H9 (cell line): Measurements from ENCODE around the gene ZNF292. TPM values are rescaled to one million over a fixed set of nuclear protein-coding genes. Genes with fewer than 3 reads are reported as not detected.

Source experiments
- DNase-seq: peaks from one replicate; pipeline ENCODE4 v3.0.0-alpha.2; 2017
- H2AFZ ChIP-seq: one replicate; pipeline ENCODE4 v1.6.1; 2013; ENCODE audit warnings: mild to moderate bottlenecking, low read length, control low read depth, moderate library complexity
- H2AK5ac ChIP-seq: 2 replicates; pipeline ENCODE4 v1.6.1; 2013; ENCODE audit warnings: low read length, control low read depth, mixed read lengths; ENCODE audit not compliant: insufficient read length
- H2BK120ac ChIP-seq: one replicate; pipeline ENCODE4 v1.6.1; 2013; ENCODE audit warnings: low read depth, mild to moderate bottlenecking, low read length, control low read depth, inconsistent platforms; ENCODE audit not compliant: poor library complexity, severe bottlenecking
- H2BK12ac ChIP-seq: 2 replicates; pipeline ENCODE4 v1.6.1; 2013; ENCODE audit warnings: low read length, control low read depth, mixed read lengths, low read depth; ENCODE audit not compliant: insufficient read length
- H2BK15ac ChIP-seq: 2 replicates; pipeline ENCODE4 v1.6.1; 2013; ENCODE audit warnings: low read depth, low read length, control low read depth
- H2BK20ac ChIP-seq: one replicate; pipeline ENCODE4 v1.6.1; 2013; ENCODE audit warnings: low read depth, mild to moderate bottlenecking, low read length, control low read depth, inconsistent platforms; ENCODE audit not compliant: poor library complexity, severe bottlenecking
- H2BK5ac ChIP-seq: 2 replicates; pipeline ENCODE4 v1.6.1; 2013; ENCODE audit warnings: low read length, control low read depth, mixed read lengths; ENCODE audit not compliant: insufficient read length
- H3K14ac ChIP-seq: 2 replicates; pipeline ENCODE4 v1.6.1; 2013; ENCODE audit warnings: low read length, control low read depth; ENCODE audit not compliant: insufficient read depth
- H3K18ac ChIP-seq: 2 replicates; pipeline ENCODE4 v1.6.1; 2013; ENCODE audit warnings: low read depth, mild to moderate bottlenecking, mixed read lengths, low read length, control low read depth; ENCODE audit not compliant: insufficient read length
- H3K23ac ChIP-seq: 2 replicates; pipeline ENCODE4 v1.6.1; 2013; ENCODE audit warnings: low read length, control low read depth, mixed read lengths, low read depth; ENCODE audit not compliant: insufficient read length
- H3K23me2 ChIP-seq: 2 replicates; pipeline ENCODE4 v1.6.1; 2013; ENCODE audit warnings: low read depth, mild to moderate bottlenecking, mixed read lengths, low read length, control low read depth; ENCODE audit not compliant: insufficient read length, poor library complexity, severe bottlenecking
- H3K27ac ChIP-seq: 2 replicates; pipeline ENCODE4 v1.5.1; 2013; ENCODE audit warnings: low read length, control low read depth, mixed read lengths, low read depth; ENCODE audit not compliant: insufficient read length
- H3K27me3 ChIP-seq: 2 replicates; pipeline ENCODE4 v1.6.1; 2013; ENCODE audit warnings: low read length, control low read depth, inconsistent platforms; ENCODE audit not compliant: insufficient read depth
- H3K4ac ChIP-seq: 2 replicates; pipeline ENCODE4 v1.6.1; 2013; ENCODE audit warnings: low read depth, mild to moderate bottlenecking, control low read depth, inconsistent platforms, low read length, moderate library complexity
- H3K4me1 ChIP-seq: 2 replicates; pipeline ENCODE4 v1.6.1; 2013; ENCODE audit warnings: low read length, control low read depth, inconsistent platforms; ENCODE audit not compliant: insufficient read depth
- H3K4me2 ChIP-seq: 2 replicates; pipeline ENCODE4 v1.6.1; 2013; ENCODE audit warnings: low read length, control low read depth, mixed read lengths; ENCODE audit not compliant: insufficient read length, insufficient read depth
- H3K56ac ChIP-seq: 2 replicates; pipeline ENCODE4 v1.6.1; 2013; ENCODE audit warnings: low read depth, mild to moderate bottlenecking, mixed read lengths, low read length, control low read depth; ENCODE audit not compliant: insufficient read length
- H3K79me1 ChIP-seq: 2 replicates; pipeline ENCODE4 v1.6.1; 2013; ENCODE audit warnings: low read depth, mild to moderate bottlenecking, moderate library complexity, low read length, control low read depth, inconsistent platforms; ENCODE audit not compliant: insufficient read depth, poor library complexity, severe bottlenecking
- H3K79me2 ChIP-seq: 2 replicates; pipeline ENCODE4 v1.6.1; 2013; ENCODE audit warnings: low read length, control low read depth, inconsistent platforms; ENCODE audit not compliant: insufficient read depth
- H3K9ac ChIP-seq: 2 replicates; pipeline ENCODE4 v1.6.1; 2013; ENCODE audit warnings: low read length, control low read depth, mixed read lengths; ENCODE audit not compliant: insufficient read length; ENCODE audit errors: extremely low read depth
- H3K9me3 ChIP-seq: one replicate; pipeline ENCODE4 v1.6.1; 2013; ENCODE audit warnings: low read depth, low read length, inconsistent platforms; ENCODE audit not compliant: control insufficient read depth
- H3T11ph ChIP-seq: one replicate; pipeline ENCODE4 v1.6.1; 2013; ENCODE audit warnings: mild to moderate bottlenecking, low read length, control low read depth, inconsistent platforms
- H4K20me1 ChIP-seq: one replicate; pipeline ENCODE4 v1.6.1; 2013; ENCODE audit not compliant: control insufficient read depth, insufficient read length, insufficient read depth
- H4K5ac ChIP-seq: 2 replicates; pipeline ENCODE4 v1.6.1; 2013; ENCODE audit warnings: low read depth, mild to moderate bottlenecking, mixed read lengths, low read length, control low read depth; ENCODE audit not compliant: insufficient read length
- H4K8ac ChIP-seq: replicated peaks from 2 replicates; pipeline ENCODE4 v1.6.1; 2013; ENCODE audit warnings: low read length, control low read depth, mixed read lengths, low read depth; ENCODE audit not compliant: insufficient read length
- H4K91ac ChIP-seq: 2 replicates; pipeline ENCODE4 v1.6.1; 2013; ENCODE audit warnings: low read depth, mild to moderate bottlenecking, moderate library complexity, mixed read lengths, low read length, control low read depth; ENCODE audit not compliant: insufficient read length
- H3K27ac Mint-ChIP-seq, 3 experiments: 2 replicates in 2 of 3; 3 replicates in 1 of 3; pipeline ENCODE4 v1.8.0; 2020 to 2021; ENCODE audit warnings: mixed read lengths in 3 of 3, mild to moderate bottlenecking in 1 of 3, moderate library complexity in 1 of 3
- H3K27me3 Mint-ChIP-seq: 2 replicates; pipeline ENCODE4 v1.8.0; 2021; ENCODE audit warnings: low read depth, mild to moderate bottlenecking, moderate library complexity, mixed read lengths
- H3K36me3 Mint-ChIP-seq, 3 experiments: 2 replicates in 2 of 3; 3 replicates in 1 of 3; pipeline ENCODE4 v1.8.0; 2020 to 2021; ENCODE audit warnings: low read depth in 3 of 3, mixed read lengths in 3 of 3; ENCODE audit not compliant: insufficient read depth in 1 of 3
- H3K4me1 Mint-ChIP-seq, 2 experiments: 2 replicates each; pipeline ENCODE4 v1.8.0; 2020; ENCODE audit warnings: mixed read lengths in 2 of 2
- H3K4me3 Mint-ChIP-seq, 2 experiments: 2 replicates in 1 of 2; 3 replicates in 1 of 2; pipeline ENCODE4 v1.8.0; 2020 to 2021; ENCODE audit warnings: mild to moderate bottlenecking in 2 of 2, mixed read lengths in 2 of 2, moderate library complexity in 1 of 2
- H3K9me3 Mint-ChIP-seq, 2 experiments: 2 replicates in 1 of 2; 3 replicates in 1 of 2; pipeline ENCODE4 v1.8.0; 2020; ENCODE audit warnings: mild to moderate bottlenecking in 2 of 2, mixed read lengths in 2 of 2, moderate library complexity in 1 of 2
- CTCF ChIP-seq: fragments of 200-600 bp; sonication (generic); conservative IDR thresholded peaks from 3 replicates; pipeline ENCODE4 v1.8.0; 2021; ENCODE audit warnings: antibody characterized with exemption, mild to moderate bottlenecking
- WGBS: extraction: QIAGEN DNeasy Blood & Tissue Kit; methylation state at CpG from one replicate; pipeline ENCODE4 v1.1.7; 2013; ENCODE audit warnings: missing lambda C conversion rate, low lambda C conversion rate, mixed read lengths; ENCODE audit not compliant: insufficient read length; ENCODE audit errors: extremely low coverage; 5-methylcytosine and 5-hydroxymethylcytosine counted together
- total RNA-seq: library from RNA; stranded (reverse); gene quantifications from 2 replicates; pipeline ENCODE4 v1.2.1, GENCODE V29; 2021

ZNF292 gene
- total RNA-seq, 1 experiment from 2014 or later: 38.7 TPM

- Mint-ChIP-seq H3K4me1 (peaks cover 78 to 85% of the 10 kb centered on the region in 2 experiments), H3K4me3 (peak overlapping the region in 1 of 2 experiments; percentile 22; a peak in 2 of 5 replicates), H3K27ac (peak overlapping the region; percentile 46 to 99 (median 81); a peak in 6 of 7 replicates), H3K27me3 (no peaks in the 10 kb centered on the region), H3K9me3 (no peaks in the 10 kb centered on the region), H3K36me3 (peaks cover 6 to 26% (median 9%) of the 10 kb centered on the region in 3 experiments)
- Histone ChIP-seq H3K18ac (no peak overlapping the region), H4K5ac (no peak overlapping the region), H3K79me2 (peaks cover 41% of the 10 kb centered on the region; the same call in 1 of the 2 replicates), H2BK120ac (no peak overlapping the region), H3K9me3 (no peaks in the 10 kb centered on the region), H2AK5ac (no peak overlapping the region), H2BK5ac (no peak overlapping the region), H3K79me1 (no peaks in the 10 kb centered on the region), H4K20me1 (no peaks in the 10 kb centered on the region), H2BK12ac (no peak overlapping the region), H3K4me2 (peak overlapping the region; percentile 42), H2AFZ (no peak overlapping the region), H3T11ph (no peak overlapping the region), H3K27me3 (no peaks in the 10 kb centered on the region), H3K23me2 (no peaks in the 10 kb centered on the region), H3K14ac (no peak overlapping the region), H3K4me1 (peaks cover 7% of the 10 kb centered on the region; the same call in 1 of the 2 replicates), H2BK20ac (no peak overlapping the region), H3K23ac (no peak overlapping the region), H3K27ac (peak overlapping the region; percentile 39), H4K8ac (no peak overlapping the region), H3K9ac (no peak overlapping the region), H4K91ac (no peak overlapping the region), H3K56ac (no peak overlapping the region), H2BK15ac (no peak overlapping the region), H3K4ac (no peak overlapping the region)
- DNase-seq: no peak
- no CpG with 5 or more reads among the region's 2 CpGs for WGBS
- no peak for TF ChIP-seq CTCF
These were observed 16.7 kb downstream of the ZNF292 start for GRCh38 chr6:87171938-87172633.
